OCI-LY1 (cell line): ENCODE measurements around the gene LRP10.

Experiments used
- H2AFZ ChIP-seq: fragments of 200-600 bp; sonication (generic), shearing (Covaris generic); 2 replicates; pipeline ENCODE4 v1.6.0; 2014; ENCODE audit warnings: antibody characterized with exemption, mild to moderate bottlenecking, low read length
- H3F3A ChIP-seq: fragments of 200-600 bp; sonication (generic), shearing (Covaris generic); 2 replicates; pipeline ENCODE4 v1.6.0; 2014; ENCODE audit warnings: mild to moderate bottlenecking, antibody characterized with exemption, low read length, moderate library complexity; ENCODE audit not compliant: insufficient read depth
- H3K27ac ChIP-seq: fragments of 200-600 bp; sonication (generic); 2 replicates; pipeline ENCODE4 v1.5.1; 2014; ENCODE audit warnings: low read length, mixed run types, mild to moderate bottlenecking, low read depth; ENCODE audit not compliant: poor library complexity, severe bottlenecking
- H3K27me3 ChIP-seq: fragments of 200-600 bp; sonication (generic); 2 replicates; pipeline ENCODE4 v1.6.0; 2014; ENCODE audit warnings: antibody characterized with exemption, mild to moderate bottlenecking, low read length, moderate library complexity; ENCODE audit not compliant: insufficient read depth
- H3K36me3 ChIP-seq: fragments of 200-600 bp; sonication (generic); 2 replicates; pipeline ENCODE4 v1.6.1; 2014; ENCODE audit warnings: mild to moderate bottlenecking, antibody characterized with exemption, low read length, moderate library complexity, mixed read lengths; ENCODE audit not compliant: insufficient read depth
- H3K4me1 ChIP-seq: fragments of 200-600 bp; sonication (generic); 2 replicates; pipeline ENCODE4 v1.5.1; 2014; ENCODE audit warnings: mild to moderate bottlenecking, low read length, moderate library complexity; ENCODE audit not compliant: insufficient read depth, severe bottlenecking
- H3K4me2 ChIP-seq: fragments of 200-600 bp; sonication (generic), shearing (Covaris generic); 2 replicates; pipeline ENCODE4 v1.6.1; 2014; ENCODE audit warnings: low read length
- H3K4me3 ChIP-seq: fragments of 200-600 bp; sonication (generic); 2 replicates; pipeline ENCODE4 v1.5.1; 2014; ENCODE audit warnings: low read length, low read depth, mild to moderate bottlenecking, mixed read lengths; ENCODE audit not compliant: poor library complexity, severe bottlenecking
- H3K79me2 ChIP-seq: fragments of 200-600 bp; shearing (Covaris generic); 2 replicates; pipeline ENCODE4 v1.6.1; 2016; ENCODE audit warnings: mixed run types, low read length, mixed read lengths; ENCODE audit not compliant: insufficient read depth
- H3K9ac ChIP-seq: fragments of 200-600 bp; sonication (generic), shearing (Covaris generic); 2 replicates; pipeline ENCODE4 v1.6.1; 2014; ENCODE audit warnings: mild to moderate bottlenecking, low read length, mixed read lengths
- H3K9me2 ChIP-seq: fragments of 200-600 bp; sonication (generic), shearing (Covaris generic); 2 replicates; pipeline ENCODE4 v1.6.1; 2014; ENCODE audit warnings: low read depth, mild to moderate bottlenecking, low read length, mixed read lengths
- H3K9me3 ChIP-seq: fragments of 200-600 bp; shearing (Covaris generic); 2 replicates; pipeline ENCODE4 v1.6.1; 2014; ENCODE audit warnings: low read length, mixed read lengths
- H4K20me1 ChIP-seq: fragments of 200-600 bp; sonication (generic), shearing (Covaris generic); 2 replicates; pipeline ENCODE4 v1.6.0; 2016; ENCODE audit warnings: mild to moderate bottlenecking, low read length; ENCODE audit not compliant: insufficient read depth
- EZH2 ChIP-seq: fragments of 200-600 bp; sonication (generic), shearing (Covaris generic); IDR thresholded peaks from 2 replicates; pipeline ENCODE4 v1.8.0; 2017; ENCODE audit warnings: borderline replicate concordance, mixed run types, mild to moderate bottlenecking, antibody characterized with exemption, low read length, moderate library complexity, mixed read lengths
- TF ChIP-seq, protein P1 (sequence below): fragments of 200-600 bp; sonication (generic), shearing (Covaris generic); IDR thresholded peaks from 2 replicates; pipeline ENCODE4 v1.5.1; 2017; ENCODE audit warnings: mild to moderate bottlenecking, antibody characterized with exemption, low read length, moderate library complexity, mixed read lengths

LRP10 gene

GRCh38 chr14:22842211-22843122, 29.1 kb upstream of the LRP10 start:
- TF ChIP-seq, protein P1, sequence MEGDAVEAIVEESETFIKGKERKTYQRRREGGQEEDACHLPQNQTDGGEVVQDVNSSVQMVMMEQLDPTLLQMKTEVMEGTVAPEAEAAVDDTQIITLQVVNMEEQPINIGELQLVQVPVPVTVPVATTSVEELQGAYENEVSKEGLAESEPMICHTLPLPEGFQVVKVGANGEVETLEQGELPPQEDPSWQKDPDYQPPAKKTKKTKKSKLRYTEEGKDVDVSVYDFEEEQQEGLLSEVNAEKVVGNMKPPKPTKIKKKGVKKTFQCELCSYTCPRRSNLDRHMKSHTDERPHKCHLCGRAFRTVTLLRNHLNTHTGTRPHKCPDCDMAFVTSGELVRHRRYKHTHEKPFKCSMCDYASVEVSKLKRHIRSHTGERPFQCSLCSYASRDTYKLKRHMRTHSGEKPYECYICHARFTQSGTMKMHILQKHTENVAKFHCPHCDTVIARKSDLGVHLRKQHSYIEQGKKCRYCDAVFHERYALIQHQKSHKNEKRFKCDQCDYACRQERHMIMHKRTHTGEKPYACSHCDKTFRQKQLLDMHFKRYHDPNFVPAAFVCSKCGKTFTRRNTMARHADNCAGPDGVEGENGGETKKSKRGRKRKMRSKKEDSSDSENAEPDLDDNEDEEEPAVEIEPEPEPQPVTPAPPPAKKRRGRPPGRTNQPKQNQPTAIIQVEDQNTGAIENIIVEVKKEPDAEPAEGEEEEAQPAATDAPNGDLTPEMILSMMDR = no peak
- no peak for TF ChIP-seq EZH2
- Histone ChIP-seq H3K9me3 (no peaks in the 10 kb centered on the region), H3K4me1 (no peaks in the 10 kb centered on the region), H3K9ac (no peak overlapping the region), H3K4me2 (no peak overlapping the region), H3F3A (no peaks in the 10 kb centered on the region), H2AFZ (no peak overlapping the region), H3K4me3 (no peak overlapping the region), H3K36me3 (no peaks in the 10 kb centered on the region), H4K20me1 (no peaks in the 10 kb centered on the region), H3K79me2 (no peaks in the 10 kb centered on the region), H3K27ac (no peak overlapping the region), H3K27me3 (no peaks in the 10 kb centered on the region; the same call in 1 of the 2 replicates), H3K9me2 (no peaks in the 10 kb centered on the region)

- Histone ChIP-seq H3K4me2 (no peak overlapping the region), H3K9me2 (no peaks in the 10 kb centered on the region), H3K79me2 (no peaks in the 10 kb centered on the region), H3K4me1 (no peaks in the 10 kb centered on the region), H3K9ac (no peak overlapping the region), H3K9me3 (no peaks in the 10 kb centered on the region), H2AFZ (no peak overlapping the region), H3F3A (no peaks in the 10 kb centered on the region), H4K20me1 (no peaks in the 10 kb centered on the region), H3K4me3 (no peak overlapping the region), H3K36me3 (no peaks in the 10 kb centered on the region), H3K27ac (no peak overlapping the region), H3K27me3 (no peaks in the 10 kb centered on the region; the same call in 1 of the 2 replicates)
- TF ChIP-seq EZH2 = no peak
- TF ChIP-seq, protein P1 = no peak
These were observed 28.2 kb upstream of the LRP10 start for GRCh38 chr14:22843123-22843925.

GRCh38 chr14:22844221-22845102, 27.1 kb upstream of the LRP10 start:
- H3K4me2 ChIP-seq = no peak overlapping the region
- no peak overlapping the region for H2AFZ ChIP-seq
- no peaks in the 10 kb centered on the region for H3K9me3 ChIP-seq
- no peaks in the 10 kb centered on the region for H4K20me1 ChIP-seq
- no peak overlapping the region for H3K27ac ChIP-seq
- H3K4me3 ChIP-seq = no peak overlapping the region
- H3F3A ChIP-seq = no peaks in the 10 kb centered on the region
- no peaks in the 10 kb centered on the region for H3K9me2 ChIP-seq
- no peaks in the 10 kb centered on the region for H3K4me1 ChIP-seq
- no peak overlapping the region for H3K9ac ChIP-seq
- H3K36me3 ChIP-seq = no peaks in the 10 kb centered on the region
- TF ChIP-seq EZH2 = no peak
- TF ChIP-seq, protein P1 = no peak
- no peaks in the 10 kb centered on the region for H3K79me2 ChIP-seq
- no peaks in the 10 kb centered on the region; the same call in 1 of the 2 replicates for H3K27me3 ChIP-seq
